ENCODE measurements around the gene SMIM34. TPM values are rescaled to one million over a fixed set of nuclear protein-coding genes. Genes with fewer than 3 reads are reported as not detected.
"Not testable (repeated sequence)": the region's sequence is repeated elsewhere in the genome, so short reads cannot be mapped to it uniquely, and the experiment has no call there.

Gene SMIM34
- polyA plus RNA-seq, 1 donor = 0.09 TPM

- not testable (repeated sequence) for H3K36me3 ChIP-seq (ENCODE audit: control insufficient read depth, insufficient read depth, low read length); H3K4me3 ChIP-seq (ENCODE audit: low read length); H3K4me1 ChIP-seq (ENCODE audit: control insufficient read depth, insufficient read depth, low read length); H3K27me3 ChIP-seq (ENCODE audit: control insufficient read depth, insufficient read depth, low read length); H3K27ac ChIP-seq (ENCODE audit: low read length); DNase-seq; H3K9me3 ChIP-seq (ENCODE audit: control insufficient read depth, low read depth, low read length)
- WGBS (ENCODE audit: insufficient coverage, low lambda C conversion rate) = no CpG with 5 or more reads among the region's 5 CpGs
Measured at GRCh38 chr21:34417448-34418077, 6.2 kb downstream of the SMIM34 start.

GRCh38 chr21:34407294-34407693 is 16.5 kb downstream of the SMIM34 start:
- H3K9me3 ChIP-seq (ENCODE audit: control insufficient read depth, low read depth, low read length); H3K4me1 ChIP-seq (ENCODE audit: control insufficient read depth, insufficient read depth, low read length); H3K36me3 ChIP-seq (ENCODE audit: control insufficient read depth, insufficient read depth, low read length); DNase-seq; H3K27ac ChIP-seq (ENCODE audit: low read length); H3K4me3 ChIP-seq (ENCODE audit: low read length); H3K27me3 ChIP-seq (ENCODE audit: control insufficient read depth, insufficient read depth, low read length): not testable (repeated sequence)
- WGBS (ENCODE audit: insufficient coverage, low lambda C conversion rate) = no CpG with 5 or more reads among the region's 9 CpGs

GRCh38 chr21:34406676-34407075 is 17.1 kb downstream of the SMIM34 start:
- WGBS (ENCODE audit: insufficient coverage, low lambda C conversion rate) = no CpG with 5 or more reads among the region's 2 CpGs
- H3K4me3 ChIP-seq (ENCODE audit: low read length); DNase-seq; H3K36me3 ChIP-seq (ENCODE audit: control insufficient read depth, insufficient read depth, low read length); H3K27me3 ChIP-seq (ENCODE audit: control insufficient read depth, insufficient read depth, low read length); H3K27ac ChIP-seq (ENCODE audit: low read length); H3K9me3 ChIP-seq (ENCODE audit: control insufficient read depth, low read depth, low read length); H3K4me1 ChIP-seq (ENCODE audit: control insufficient read depth, insufficient read depth, low read length): not testable (repeated sequence)

- WGBS (ENCODE audit: insufficient coverage, low lambda C conversion rate) = no CpG with 5 or more reads among the region's 6 CpGs
- not testable (repeated sequence) for H3K27me3 ChIP-seq (ENCODE audit: control insufficient read depth, insufficient read depth, low read length); H3K36me3 ChIP-seq (ENCODE audit: control insufficient read depth, insufficient read depth, low read length)
Measured at GRCh38 chr21:34406102-34406501, 17.6 kb downstream of the SMIM34 start.

GRCh38 chr21:34405686-34406085 is 18.1 kb downstream of the SMIM34 start:
- H3K36me3 ChIP-seq (ENCODE audit: control insufficient read depth, insufficient read depth, low read length); H3K4me3 ChIP-seq (ENCODE audit: low read length); DNase-seq; H3K27ac ChIP-seq (ENCODE audit: low read length); H3K4me1 ChIP-seq (ENCODE audit: control insufficient read depth, insufficient read depth, low read length); H3K27me3 ChIP-seq (ENCODE audit: control insufficient read depth, insufficient read depth, low read length); H3K9me3 ChIP-seq (ENCODE audit: control insufficient read depth, low read depth, low read length): not testable (repeated sequence)
- no CpG with 5 or more reads among the region's 2 CpGs for WGBS (ENCODE audit: insufficient coverage, low lambda C conversion rate)

More at GRCh38 chr21:34406102-34406501, 17.6 kb downstream of the SMIM34 start:
- not testable (repeated sequence) for H3K4me1 ChIP-seq (ENCODE audit: control insufficient read depth, insufficient read depth, low read length); DNase-seq; H3K27ac ChIP-seq (ENCODE audit: low read length); H3K9me3 ChIP-seq (ENCODE audit: control insufficient read depth, low read depth, low read length); H3K4me3 ChIP-seq (ENCODE audit: low read length)

- H3K27me3 ChIP-seq (ENCODE audit: control insufficient read depth, insufficient read depth, low read length); H3K27ac ChIP-seq (ENCODE audit: low read length); H3K4me3 ChIP-seq (ENCODE audit: low read length); H3K4me1 ChIP-seq (ENCODE audit: control insufficient read depth, insufficient read depth, low read length); H3K36me3 ChIP-seq (ENCODE audit: control insufficient read depth, insufficient read depth, low read length); H3K9me3 ChIP-seq (ENCODE audit: control insufficient read depth, low read depth, low read length); DNase-seq: not testable (repeated sequence)
- no CpG with 5 or more reads among the region's 5 CpGs for WGBS (ENCODE audit: insufficient coverage, low lambda C conversion rate)
Measured at GRCh38 chr21:34404742-34405141, 19.0 kb downstream of the SMIM34 start.

GRCh38 chr21:34400522-34400921 is 23.2 kb downstream of the SMIM34 start:
- no CpG with 5 or more reads among the region's 5 CpGs for WGBS (ENCODE audit: insufficient coverage, low lambda C conversion rate)
- H3K27me3 ChIP-seq (ENCODE audit: control insufficient read depth, insufficient read depth, low read length); H3K36me3 ChIP-seq (ENCODE audit: control insufficient read depth, insufficient read depth, low read length); H3K27ac ChIP-seq (ENCODE audit: low read length); DNase-seq; H3K4me1 ChIP-seq (ENCODE audit: control insufficient read depth, insufficient read depth, low read length); H3K9me3 ChIP-seq (ENCODE audit: control insufficient read depth, low read depth, low read length); H3K4me3 ChIP-seq (ENCODE audit: low read length): not testable (repeated sequence)

- H3K4me1 ChIP-seq (ENCODE audit: control insufficient read depth, insufficient read depth, low read length); H3K27ac ChIP-seq (ENCODE audit: low read length); H3K4me3 ChIP-seq (ENCODE audit: low read length); H3K27me3 ChIP-seq (ENCODE audit: control insufficient read depth, insufficient read depth, low read length); H3K9me3 ChIP-seq (ENCODE audit: control insufficient read depth, low read depth, low read length); DNase-seq; H3K36me3 ChIP-seq (ENCODE audit: control insufficient read depth, insufficient read depth, low read length): not testable (repeated sequence)
- WGBS (ENCODE audit: insufficient coverage, low lambda C conversion rate) = no CpG with 5 or more reads among the region's 14 CpGs
Measured at GRCh38 chr21:34383724-34384415, 39.9 kb downstream of the SMIM34 start.

- H3K27ac ChIP-seq (ENCODE audit: low read length); DNase-seq; H3K4me3 ChIP-seq (ENCODE audit: low read length); H3K36me3 ChIP-seq (ENCODE audit: control insufficient read depth, insufficient read depth, low read length); H3K27me3 ChIP-seq (ENCODE audit: control insufficient read depth, insufficient read depth, low read length); H3K4me1 ChIP-seq (ENCODE audit: control insufficient read depth, insufficient read depth, low read length); H3K9me3 ChIP-seq (ENCODE audit: control insufficient read depth, low read depth, low read length): not testable (repeated sequence)
- no CpG with 5 or more reads among the region's 2 CpGs for WGBS (ENCODE audit: insufficient coverage, low lambda C conversion rate)
Measured at GRCh38 chr21:34383138-34383537, 40.6 kb downstream of the SMIM34 start.

GRCh38 chr21:34375619-34375972 is 48.2 kb downstream of the SMIM34 start:
- not testable (repeated sequence) for DNase-seq; H3K27ac ChIP-seq (ENCODE audit: low read length); H3K27me3 ChIP-seq (ENCODE audit: control insufficient read depth, insufficient read depth, low read length); H3K4me1 ChIP-seq (ENCODE audit: control insufficient read depth, insufficient read depth, low read length); H3K36me3 ChIP-seq (ENCODE audit: control insufficient read depth, insufficient read depth, low read length); H3K4me3 ChIP-seq (ENCODE audit: low read length); H3K9me3 ChIP-seq (ENCODE audit: control insufficient read depth, low read depth, low read length)
- WGBS (ENCODE audit: insufficient coverage, low lambda C conversion rate) = no CpG with 5 or more reads among the region's 33 CpGs

All from large intestine (tissue), 3 donors.